ENCODE results near the gene KLK3.

DNA sequence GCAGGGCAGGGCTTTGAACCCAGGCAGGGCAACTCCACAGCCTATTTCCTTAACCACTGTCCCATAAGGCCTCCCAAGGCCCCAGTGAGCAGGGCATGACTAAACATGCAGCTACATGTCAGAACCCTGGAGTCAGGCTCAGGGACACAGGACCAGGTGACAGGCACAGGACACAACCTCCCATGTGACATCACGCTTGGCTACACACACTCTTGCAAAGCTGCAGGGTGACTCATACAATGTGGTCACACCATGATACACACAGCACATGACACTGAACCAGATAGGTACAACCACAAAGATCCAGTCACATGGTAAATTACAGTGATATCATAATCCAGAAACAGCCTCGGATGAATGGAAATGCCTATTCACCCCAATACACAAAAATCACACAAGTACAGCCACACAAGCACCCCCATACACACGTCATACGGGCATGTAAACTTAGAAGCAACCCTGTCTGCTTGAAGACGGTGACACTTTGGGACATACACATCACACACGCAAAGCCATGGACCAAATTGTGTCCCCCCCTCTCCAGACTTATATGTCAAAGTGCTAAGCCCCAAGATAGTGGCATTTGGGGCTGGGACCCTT, 42.0 kb downstream of the KLK3 start:
- TF ChIP-seq, protein P1, sequence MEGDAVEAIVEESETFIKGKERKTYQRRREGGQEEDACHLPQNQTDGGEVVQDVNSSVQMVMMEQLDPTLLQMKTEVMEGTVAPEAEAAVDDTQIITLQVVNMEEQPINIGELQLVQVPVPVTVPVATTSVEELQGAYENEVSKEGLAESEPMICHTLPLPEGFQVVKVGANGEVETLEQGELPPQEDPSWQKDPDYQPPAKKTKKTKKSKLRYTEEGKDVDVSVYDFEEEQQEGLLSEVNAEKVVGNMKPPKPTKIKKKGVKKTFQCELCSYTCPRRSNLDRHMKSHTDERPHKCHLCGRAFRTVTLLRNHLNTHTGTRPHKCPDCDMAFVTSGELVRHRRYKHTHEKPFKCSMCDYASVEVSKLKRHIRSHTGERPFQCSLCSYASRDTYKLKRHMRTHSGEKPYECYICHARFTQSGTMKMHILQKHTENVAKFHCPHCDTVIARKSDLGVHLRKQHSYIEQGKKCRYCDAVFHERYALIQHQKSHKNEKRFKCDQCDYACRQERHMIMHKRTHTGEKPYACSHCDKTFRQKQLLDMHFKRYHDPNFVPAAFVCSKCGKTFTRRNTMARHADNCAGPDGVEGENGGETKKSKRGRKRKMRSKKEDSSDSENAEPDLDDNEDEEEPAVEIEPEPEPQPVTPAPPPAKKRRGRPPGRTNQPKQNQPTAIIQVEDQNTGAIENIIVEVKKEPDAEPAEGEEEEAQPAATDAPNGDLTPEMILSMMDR (IDR thresholded peaks at IDR 0.05), result no peak
- no peak for TF ChIP-seq POLR2A (IDR thresholded peaks at IDR 0.05)

Data from heart left ventricle (tissue), 13 donors.